Activated CD8-positive, alpha-beta T cell treated with anti-CD3 and anti-CD28 coated beads for 36 hours (primary cell): Measurements from ENCODE around the gene METTL2B. TPM values are rescaled to one million over a fixed set of nuclear protein-coding genes. Genes with fewer than 3 reads are reported as not detected.
"Not testable (repeated sequence)": the region's sequence is repeated elsewhere in the genome, so short reads cannot be mapped to it uniquely, and the experiment has no call there.

Experiments
- ATAC-seq: fragments of 200-7000 bp; cut with Tn5 transposase; one replicate; pipeline ENCODE4 v1.10.0; 2021; ENCODE audit warnings: mild to moderate bottlenecking, moderate library complexity
- CTCF ChIA-PET: fragments of 350-600 bp; sonication (Branson Sonifier 250); formaldehyde crosslinking; loops from one replicate; lab custom pipeline; 2021; ENCODE audit warnings: antibody characterized with exemption; lab: Charles Lee
- POLR2A ChIA-PET: fragments of 350-600 bp; sonication (Branson Sonifier 250); formaldehyde crosslinking; loops from one replicate; lab custom pipeline; 2021; ENCODE audit warnings: antibody characterized with exemption; lab: Charles Lee
- DNase-seq: peaks from one replicate; pipeline ENCODE4 v3.0.0-alpha.2; 2020
- H3K27ac Mint-ChIP-seq: one replicate; pipeline ENCODE4 v1.8.0; 2021; ENCODE audit warnings: mild to moderate bottlenecking, mixed read lengths
- H3K27me3 Mint-ChIP-seq: one replicate; pipeline ENCODE4 v1.8.0; 2021; ENCODE audit warnings: mixed read lengths
- H3K36me3 Mint-ChIP-seq: one replicate; pipeline ENCODE4 v1.8.0; 2021; ENCODE audit warnings: low read depth, mixed read lengths
- H3K4me1 Mint-ChIP-seq: one replicate; pipeline ENCODE4 v1.8.0; 2021; ENCODE audit warnings: low read depth, mixed read lengths
- H3K4me3 Mint-ChIP-seq: one replicate; pipeline ENCODE4 v1.8.0; 2021; ENCODE audit warnings: mild to moderate bottlenecking, moderate library complexity, mixed read lengths
- H3K9me3 Mint-ChIP-seq: one replicate; pipeline ENCODE4 v1.8.0; 2021; ENCODE audit warnings: mixed read lengths
- intact Hi-C: fragments of 100-400 bp; cut with micrococcal nuclease; formaldehyde crosslinking; loops from one replicate; pipeline ENCODE4 v1.10.0; 2022
- total RNA-seq, 2 experiments: library from RNA; stranded (reverse); gene quantifications; one replicate each; pipeline ENCODE4 v1.2.3, GENCODE V29; 2021
- TF ChIP-seq, protein P1 (sequence below): fragments of 200-600 bp; IDR thresholded peaks from one replicate; pipeline ENCODE4 v1.8.0; 2022; ENCODE audit warnings: antibody characterized with exemption, mild to moderate bottlenecking

The METTL2B gene
- total RNA-seq, 2 experiments from 2014 or later = 38.9 to 45.6 TPM

GRCh38 chr7:128497405-128497804 lies 20.9 kb downstream of the METTL2B start:
- H3K36me3 Mint-ChIP-seq = peaks cover 32% of the 10 kb centered on the region
- no peak overlapping the region for H3K27ac Mint-ChIP-seq
- TF ChIP-seq, protein P1, sequence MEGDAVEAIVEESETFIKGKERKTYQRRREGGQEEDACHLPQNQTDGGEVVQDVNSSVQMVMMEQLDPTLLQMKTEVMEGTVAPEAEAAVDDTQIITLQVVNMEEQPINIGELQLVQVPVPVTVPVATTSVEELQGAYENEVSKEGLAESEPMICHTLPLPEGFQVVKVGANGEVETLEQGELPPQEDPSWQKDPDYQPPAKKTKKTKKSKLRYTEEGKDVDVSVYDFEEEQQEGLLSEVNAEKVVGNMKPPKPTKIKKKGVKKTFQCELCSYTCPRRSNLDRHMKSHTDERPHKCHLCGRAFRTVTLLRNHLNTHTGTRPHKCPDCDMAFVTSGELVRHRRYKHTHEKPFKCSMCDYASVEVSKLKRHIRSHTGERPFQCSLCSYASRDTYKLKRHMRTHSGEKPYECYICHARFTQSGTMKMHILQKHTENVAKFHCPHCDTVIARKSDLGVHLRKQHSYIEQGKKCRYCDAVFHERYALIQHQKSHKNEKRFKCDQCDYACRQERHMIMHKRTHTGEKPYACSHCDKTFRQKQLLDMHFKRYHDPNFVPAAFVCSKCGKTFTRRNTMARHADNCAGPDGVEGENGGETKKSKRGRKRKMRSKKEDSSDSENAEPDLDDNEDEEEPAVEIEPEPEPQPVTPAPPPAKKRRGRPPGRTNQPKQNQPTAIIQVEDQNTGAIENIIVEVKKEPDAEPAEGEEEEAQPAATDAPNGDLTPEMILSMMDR = no peak
- H3K4me1 Mint-ChIP-seq = no peaks in the 10 kb centered on the region
- ChIA-PET CTCF (no interaction called here), POLR2A (no interaction called here)
- ATAC-seq = no peak
- H3K4me3 Mint-ChIP-seq = no peak overlapping the region
- DNase-seq = no peak
- H3K27me3 Mint-ChIP-seq = no peaks in the 10 kb centered on the region
- H3K9me3 Mint-ChIP-seq = no peaks in the 10 kb centered on the region
- intact Hi-C loops = no loop called here

DNA sequence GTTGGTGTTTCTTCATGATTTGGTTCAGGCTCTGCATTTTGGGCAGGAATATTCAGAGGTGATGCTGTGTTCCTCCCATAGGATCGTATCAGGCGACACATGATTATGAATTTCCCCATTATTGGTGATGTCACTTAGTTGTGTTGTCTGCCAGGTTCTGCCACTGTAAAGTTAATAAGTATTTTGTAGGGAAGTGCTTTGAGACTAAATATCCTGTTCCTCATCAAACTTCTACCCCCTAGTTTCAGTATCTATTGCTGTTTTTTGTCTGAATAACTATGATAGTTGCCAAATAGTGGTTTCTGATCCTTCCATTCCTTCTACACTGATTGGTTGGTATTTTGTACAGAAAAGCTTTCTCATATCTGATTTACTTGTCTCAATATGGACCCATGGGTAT lies 28.9 kb downstream of the METTL2B start:
- CTCF ChIA-PET, H3K9me3 Mint-ChIP-seq, DNase-seq, intact Hi-C loops, H3K27ac Mint-ChIP-seq, H3K27me3 Mint-ChIP-seq, POLR2A ChIA-PET, ATAC-seq, H3K4me3 Mint-ChIP-seq: not testable (repeated sequence)
- H3K36me3 Mint-ChIP-seq = peaks cover 16% of the 10 kb centered on the region
- H3K4me1 Mint-ChIP-seq = peaks cover 17% of the 10 kb centered on the region

GRCh38 chr7:128506819-128507218 lies 30.3 kb downstream of the METTL2B start:
- ATAC-seq, H3K4me3 Mint-ChIP-seq, H3K9me3 Mint-ChIP-seq, POLR2A ChIA-PET, DNase-seq, CTCF ChIA-PET, intact Hi-C loops, H3K27me3 Mint-ChIP-seq: not testable (repeated sequence)
- H3K27ac Mint-ChIP-seq = peak overlapping the region; percentile 46
- H3K4me1 Mint-ChIP-seq = peaks cover 17% of the 10 kb centered on the region
- H3K36me3 Mint-ChIP-seq = peaks cover 11% of the 10 kb centered on the region

DNA sequence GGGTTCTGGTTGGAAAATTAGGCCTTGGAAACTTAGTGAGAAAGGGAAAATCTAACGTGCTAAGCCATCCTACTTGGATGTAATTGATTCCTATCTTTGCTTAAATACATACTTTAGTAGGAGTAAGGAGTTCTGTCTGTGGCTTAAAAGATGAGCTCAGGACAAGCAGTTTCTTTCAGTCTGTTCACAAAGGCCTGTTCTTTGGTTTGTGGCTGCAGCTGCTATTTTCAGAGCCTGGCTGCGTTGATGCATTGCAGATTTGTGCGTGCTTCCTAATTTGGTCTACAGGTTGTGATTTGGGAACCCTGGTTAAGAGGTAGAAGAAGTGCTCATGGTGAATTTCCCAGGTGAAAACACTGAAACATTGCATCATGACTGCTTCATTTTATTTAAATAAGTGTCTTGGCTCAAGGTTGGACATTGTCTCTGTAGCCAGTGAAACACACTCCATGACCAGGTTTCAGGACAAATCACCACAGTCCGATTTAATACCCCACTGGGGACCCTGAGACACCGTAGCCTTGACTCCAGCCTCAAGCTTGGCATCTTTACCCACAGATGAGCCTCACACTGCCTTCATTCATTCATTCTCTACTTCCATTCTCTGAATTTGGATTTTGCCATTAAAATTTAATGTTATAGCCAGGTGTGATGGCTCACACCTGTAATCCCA lies 30.9 kb downstream of the METTL2B start:
- H3K4me3 Mint-ChIP-seq, H3K27me3 Mint-ChIP-seq, H3K27ac Mint-ChIP-seq, H3K9me3 Mint-ChIP-seq, CTCF ChIA-PET, H3K36me3 Mint-ChIP-seq, DNase-seq, ATAC-seq, POLR2A ChIA-PET, intact Hi-C loops: not testable (repeated sequence)
- H3K4me1 Mint-ChIP-seq = peaks cover 17% of the 10 kb centered on the region

GRCh38 chr7:128511692-128512091 lies 35.1 kb downstream of the METTL2B start:
- POLR2A ChIA-PET, H3K36me3 Mint-ChIP-seq, H3K9me3 Mint-ChIP-seq, H3K27me3 Mint-ChIP-seq, intact Hi-C loops, H3K4me3 Mint-ChIP-seq, ATAC-seq, CTCF ChIA-PET, H3K27ac Mint-ChIP-seq, H3K4me1 Mint-ChIP-seq, DNase-seq: not testable (repeated sequence)

DNA sequence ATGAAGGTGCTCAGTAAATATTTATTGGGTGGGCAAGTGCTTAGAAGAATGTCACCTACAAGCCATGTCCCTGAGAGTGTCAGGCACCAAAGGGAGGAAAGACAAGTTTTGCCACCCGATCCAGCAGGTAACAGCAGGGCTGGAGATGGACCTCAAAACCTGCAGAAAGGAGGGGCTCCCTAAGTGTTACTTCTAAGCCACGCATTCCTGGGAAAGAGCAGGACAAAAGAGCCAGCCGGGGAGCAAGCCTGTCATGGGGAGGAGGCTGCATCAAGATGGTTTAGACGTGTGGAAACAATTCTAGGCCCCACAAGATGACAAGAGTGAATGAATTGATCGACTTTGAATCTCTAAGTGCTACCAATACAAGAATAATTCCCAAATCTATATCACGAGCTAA lies 38.7 kb downstream of the METTL2B start:
- H3K9me3 Mint-ChIP-seq, POLR2A ChIA-PET, H3K27me3 Mint-ChIP-seq, CTCF ChIA-PET, H3K27ac Mint-ChIP-seq, H3K4me1 Mint-ChIP-seq, ATAC-seq, intact Hi-C loops, DNase-seq, H3K36me3 Mint-ChIP-seq, H3K4me3 Mint-ChIP-seq: not testable (repeated sequence)

- DNase-seq, H3K4me3 Mint-ChIP-seq, H3K27me3 Mint-ChIP-seq, POLR2A ChIA-PET, H3K36me3 Mint-ChIP-seq, H3K9me3 Mint-ChIP-seq, CTCF ChIA-PET, ATAC-seq, H3K4me1 Mint-ChIP-seq, H3K27ac Mint-ChIP-seq, intact Hi-C loops: not testable (repeated sequence)
These were observed 40.5 kb downstream of the METTL2B start for GRCh38 chr7:128517023-128517422.

- Mint-ChIP-seq H3K4me1 (peaks cover 13% of the 10 kb centered on the region), H3K27ac (peak overlapping the region; percentile 85)
- intact Hi-C loops, H3K4me3 Mint-ChIP-seq, POLR2A ChIA-PET, H3K9me3 Mint-ChIP-seq, CTCF ChIA-PET, H3K36me3 Mint-ChIP-seq, H3K27me3 Mint-ChIP-seq: not testable (repeated sequence)
- peak; percentile 90 for DNase-seq
- peak; percentile 91 for ATAC-seq
These were observed 46.8 kb downstream of the METTL2B start for GRCh38 chr7:128523226-128523931.

DNA sequence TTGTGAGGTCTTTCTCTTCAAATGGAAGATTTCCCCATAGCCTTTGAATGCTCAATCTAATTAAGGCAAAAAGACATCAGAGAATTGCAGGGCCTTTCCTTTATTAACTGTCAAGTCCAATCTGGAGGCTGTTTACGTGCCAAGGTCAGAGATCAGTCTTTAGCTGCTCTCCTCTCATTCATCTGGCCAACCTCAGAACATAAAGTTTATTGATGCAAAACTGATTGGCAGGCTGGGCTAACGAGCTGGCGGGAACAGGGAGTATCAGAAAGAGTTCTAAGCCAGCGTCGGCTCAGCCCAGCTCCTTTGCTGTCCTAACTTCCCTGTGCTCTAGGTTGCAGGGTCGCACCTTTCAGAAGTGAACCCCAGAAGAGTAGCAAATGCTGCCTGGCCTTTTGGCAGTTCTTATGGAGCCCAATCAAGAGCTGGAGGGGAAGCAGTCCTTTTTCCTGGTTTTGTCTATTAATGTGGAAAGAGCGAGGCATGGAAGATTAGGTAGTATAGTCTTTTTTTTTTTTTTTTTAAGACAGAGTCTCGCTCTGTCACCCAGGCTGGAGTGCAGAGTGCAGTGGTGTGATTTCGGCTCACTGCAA lies 47.5 kb downstream of the METTL2B start:
- intact Hi-C loops, H3K4me3 Mint-ChIP-seq, CTCF ChIA-PET, H3K36me3 Mint-ChIP-seq, H3K27me3 Mint-ChIP-seq, H3K9me3 Mint-ChIP-seq, DNase-seq, ATAC-seq: not testable (repeated sequence)
- H3K4me1 Mint-ChIP-seq = peaks cover 13% of the 10 kb centered on the region
- peak overlapping the region; percentile 34 for H3K27ac Mint-ChIP-seq
- POLR2A ChIA-PET = interaction anchor here (0.9 kb wide), 1 partner anchor 16 kb away, joined by 3 read pairs; no protein-coding TSS in a partner anchor

- CTCF ChIA-PET = not testable (repeated sequence)
These were observed 49.0 kb downstream of the METTL2B start for GRCh38 chr7:128525584-128525983.

GRCh38 chr7:128526062-128526466 lies 49.5 kb downstream of the METTL2B start:
- CTCF ChIA-PET, H3K36me3 Mint-ChIP-seq, DNase-seq, POLR2A ChIA-PET, H3K27ac Mint-ChIP-seq, H3K27me3 Mint-ChIP-seq, H3K9me3 Mint-ChIP-seq, intact Hi-C loops, H3K4me3 Mint-ChIP-seq, ATAC-seq: not testable (repeated sequence)
- H3K4me1 Mint-ChIP-seq = peaks cover 21% of the 10 kb centered on the region

More at GRCh38 chr7:128525584-128525983, 49.0 kb downstream of the METTL2B start:
- ATAC-seq, DNase-seq, H3K4me3 Mint-ChIP-seq, H3K27me3 Mint-ChIP-seq, H3K36me3 Mint-ChIP-seq, POLR2A ChIA-PET, H3K9me3 Mint-ChIP-seq, H3K27ac Mint-ChIP-seq, intact Hi-C loops: not testable (repeated sequence)
- H3K4me1 Mint-ChIP-seq = peaks cover 21% of the 10 kb centered on the region
